Uterus (tissue), 4 donors: ENCODE results near the gene KASH5. TPM values are rescaled to one million over a fixed set of nuclear protein-coding genes. Genes with fewer than 3 reads are reported as not detected.

Experiments used
- DNase-seq, 2 donors: peaks; one replicate each; pipeline ENCODE4 v3.0.0-alpha.2; 2019 to 2020
- H3K27ac ChIP-seq, 2 donors: fragments of 200-600 bp; sonication (generic); 1 replicate in 1 of 2; 2 replicates in 1 of 2; pipeline ENCODE4 v1.5.1; 2016 to 2018
- H3K27me3 ChIP-seq, 2 donors: fragments of 200-600 bp; sonication (generic); one replicate each; pipeline ENCODE4 v1.5.1; 2018 to 2019; ENCODE audit warnings: control low read depth in 1 of 2
- H3K36me3 ChIP-seq, 2 donors: fragments of 200-600 bp; sonication (generic); one replicate each; pipeline ENCODE4 v1.5.1; 2019; ENCODE audit warnings: control low read depth in 1 of 2
- H3K4me1 ChIP-seq, 2 donors: fragments of 200-600 bp; sonication (generic); one replicate each; pipeline ENCODE4 v1.5.1; 2018 to 2019; ENCODE audit warnings: control low read depth in 1 of 2
- H3K4me3 ChIP-seq, 2 donors: fragments of 200-600 bp; sonication (generic); 1 replicate in 1 of 2; 2 replicates in 1 of 2; pipeline ENCODE4 v1.5.1; 2018 to 2019; ENCODE audit warnings: mild to moderate bottlenecking in 1 of 2
- H3K9me3 ChIP-seq, 2 donors: fragments of 200-600 bp; sonication (generic); one replicate each; pipeline ENCODE4 v1.5.1; 2019; ENCODE audit warnings: control low read depth in 1 of 2
- CTCF ChIP-seq, 4 experiments: fragments of 200-600 bp in 2 of 4; fragments of 450-650 bp in 2 of 4; sonication (generic) in 2 of 4; IDR thresholded peaks; one replicate each; pipeline ENCODE4 v1.5.1; 2016 to 2019; ENCODE audit warnings: antibody characterized with exemption in 4 of 4, mild to moderate bottlenecking in 2 of 4, moderate library complexity in 1 of 4
- POLR2A ChIP-seq, 2 donors: fragments of 450-650 bp; IDR thresholded peaks; one replicate each; pipeline ENCODE4 v1.6.1; 2016; ENCODE audit warnings: antibody characterized with exemption in 2 of 2, mild to moderate bottlenecking in 1 of 2, moderate library complexity in 1 of 2
- intact Hi-C: fragments of 100-400 bp; cut with DNase I; formaldehyde crosslinking; loops from one replicate; pipeline ENCODE4 v1.15.1; 2023; ENCODE audit warnings: low total_unique reads
- total RNA-seq, 4 donors: library from RNA; depleted of rRNA in 3 of 4; stranded (reverse); fragments of >200 nt in 3 of 4; gene quantifications; one replicate each; pipeline versions ENCODE4 v1.1.0 to v1.2.4, GENCODE V29; 2014 to 2023
- donor health status: DM: yes; HTN: yes; CAD: no.

The KASH5 gene
- total RNA-seq, 4 donors from 2014 or later = 0.55 TPM; not detected in 3

GRCh38 chr19:49356382-49356781 is 31.7 kb upstream of the KASH5 start:
- intact Hi-C loops = no loop called here
- H3K36me3 ChIP-seq = no peaks in the 10 kb centered on the region
- H3K27me3 ChIP-seq = no peaks in the 10 kb centered on the region
- no peak for TF ChIP-seq CTCF (IDR thresholded peaks at IDR 0.05)
- no peak for TF ChIP-seq POLR2A (IDR thresholded peaks at IDR 0.05)
- no peaks in the 10 kb centered on the region for H3K9me3 ChIP-seq
- no peak overlapping the region for H3K4me3 ChIP-seq
- no peaks in the 10 kb centered on the region for H3K4me1 ChIP-seq
- no peak for DNase-seq
- H3K27ac ChIP-seq = peak overlapping the region; percentile 22 to 55

GRCh38 chr19:49357186-49357585 is 30.9 kb upstream of the KASH5 start:
- Histone ChIP-seq H3K27me3 (no peaks in the 10 kb centered on the region), H3K4me1 (no peaks in the 10 kb centered on the region), H3K4me3 (no peak overlapping the region), H3K9me3 (no peaks in the 10 kb centered on the region), H3K27ac (peak overlapping the region; percentile 22 to 55), H3K36me3 (no peaks in the 10 kb centered on the region)
- TF ChIP-seq CTCF (IDR thresholded peaks at IDR 0.05) = no peak
- TF ChIP-seq POLR2A (IDR thresholded peaks at IDR 0.05) = no peak
- DNase-seq = no peak
- intact Hi-C loops = no loop called here

GRCh38 chr19:49359851-49360820 is 27.9 kb upstream of the KASH5 start:
- H3K27ac ChIP-seq = peak overlapping the region; percentile 95 to 96
- intact Hi-C loops = no loop called here
- no peaks in the 10 kb centered on the region for H3K27me3 ChIP-seq
- H3K9me3 ChIP-seq = no peaks in the 10 kb centered on the region
- H3K4me3 ChIP-seq = no peak overlapping the region
- H3K4me1 ChIP-seq = no peaks in the 10 kb centered on the region
- DNase-seq = peak in 1 of 2 donors; percentile 27
- H3K36me3 ChIP-seq = no peaks in the 10 kb centered on the region
- TF ChIP-seq CTCF (IDR thresholded peaks at IDR 0.05) (no peak), POLR2A (IDR thresholded peaks at IDR 0.05) (no peak)

GRCh38 chr19:49361438-49362047 is 26.5 kb upstream of the KASH5 start:
- no peaks in the 10 kb centered on the region for H3K4me1 ChIP-seq
- peak overlapping the region; percentile 95 to 96 for H3K27ac ChIP-seq
- peak; percentile 91 for DNase-seq
- TF ChIP-seq CTCF (IDR thresholded peaks at IDR 0.05) (peak in 1 of 4 experiments; percentile 16), POLR2A (IDR thresholded peaks at IDR 0.05) (peak; percentile 65 to 67)
- no peaks in the 10 kb centered on the region for H3K27me3 ChIP-seq
- no peaks in the 10 kb centered on the region for H3K36me3 ChIP-seq
- no peaks in the 10 kb centered on the region for H3K9me3 ChIP-seq
- intact Hi-C loops = no loop called here
- H3K4me3 ChIP-seq = peak overlapping the region; percentile 74 to 96
